SW 1271 (cell line): ENCODE measurements around the gene LRP1B.

Source experiments
- DNase-seq, 2 experiments: peaks; one replicate each; lab custom pipeline; 2025; lab: John Stamatoyannopoulos, UW

The LRP1B gene

DNA sequence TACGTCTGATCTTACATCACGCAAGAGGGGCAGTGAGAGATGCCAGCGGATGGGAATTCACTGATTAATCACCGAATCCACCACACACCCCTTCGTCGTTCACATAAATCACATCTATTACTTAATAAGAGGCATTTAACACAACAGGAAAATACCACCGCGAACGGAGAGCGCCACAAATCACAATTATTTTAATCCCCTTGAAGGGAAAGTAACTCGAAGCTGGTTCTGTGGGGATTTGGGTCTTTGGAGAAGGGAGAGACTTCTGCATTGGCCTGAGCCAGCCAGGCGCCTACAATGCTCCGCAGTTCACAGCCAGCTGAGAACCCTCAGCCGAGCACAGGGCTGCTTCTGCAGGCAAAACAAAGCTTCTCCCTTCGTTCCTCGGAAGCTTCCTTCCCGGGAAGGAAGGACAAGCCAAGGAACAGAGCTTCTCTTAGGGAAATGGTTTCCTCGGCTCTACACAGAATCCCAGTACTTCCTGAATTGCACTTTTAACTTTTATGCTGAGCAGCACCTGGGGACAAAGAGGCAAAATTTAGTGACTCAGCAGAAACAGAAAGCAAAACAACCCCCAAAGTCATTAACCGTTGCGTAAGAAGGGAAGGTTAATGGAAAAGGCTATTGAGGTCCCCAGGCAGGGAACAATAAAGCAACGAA, at the start of gene LRP1B:
LRP1B (minus strand) TSS at position 7 of the 660 bp plus-strand sequence. CDS start 287 bp downstream, outside the sequence.
- DNase-seq = no peak

DNA sequence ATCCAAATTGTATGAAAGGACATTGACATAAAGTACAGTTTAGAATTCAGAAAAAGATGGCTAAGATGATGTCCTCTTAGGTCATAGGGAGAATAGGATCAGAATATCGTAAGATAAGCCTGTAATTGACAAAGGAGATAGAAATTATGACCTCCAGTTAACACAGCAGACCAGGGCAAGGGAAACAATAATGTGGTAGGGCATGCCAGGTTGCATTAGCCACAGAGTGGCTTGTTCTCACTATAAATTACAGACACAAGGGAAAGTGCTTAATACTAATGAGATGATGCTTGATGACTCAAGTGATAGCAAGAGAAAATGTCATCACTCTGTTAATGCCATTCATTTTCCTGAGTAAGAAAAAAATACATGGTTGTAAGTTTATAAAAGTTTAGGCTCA, 48.9 kb upstream of the LRP1B start:
- DNase-seq = no peak

DNA sequence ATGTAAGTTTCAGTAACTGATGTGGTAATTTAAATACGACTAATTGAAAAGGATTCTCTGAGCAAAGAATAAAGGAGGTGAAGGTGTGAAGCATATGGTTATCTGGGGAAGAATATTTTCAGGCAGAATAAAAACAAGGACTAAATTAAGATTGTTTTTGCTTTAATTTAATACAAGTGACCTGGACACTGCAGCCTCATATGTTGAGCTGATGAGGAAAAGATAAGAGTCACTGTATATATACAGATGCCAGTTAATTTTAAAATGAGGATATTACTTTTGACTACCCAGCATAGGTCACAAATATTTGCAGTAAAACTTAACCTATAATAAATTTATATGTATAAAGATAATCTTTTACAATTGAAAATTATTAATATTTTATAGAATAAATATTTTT, 47.8 kb upstream of the LRP1B start:
- no peak for DNase-seq

DNA sequence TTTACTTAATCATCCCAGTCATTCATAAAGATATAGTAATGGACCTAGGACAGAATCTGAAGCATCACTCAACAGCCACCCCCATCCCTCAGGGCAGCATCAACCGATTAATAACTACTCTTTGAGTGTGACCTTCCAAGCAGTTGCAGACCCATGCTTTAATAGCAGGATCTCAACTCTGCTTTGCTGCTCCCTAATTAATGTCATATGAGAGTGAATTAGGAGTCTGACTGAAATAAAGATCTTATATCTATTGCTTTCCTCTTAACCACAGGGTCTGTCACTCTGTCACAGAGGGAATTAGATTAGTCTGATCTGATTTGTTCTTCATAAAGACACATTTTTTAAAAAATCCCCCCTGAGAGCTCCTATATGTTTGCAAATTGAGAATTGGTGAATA, 46.1 kb upstream of the LRP1B start:
- DNase-seq = no peak

DNA sequence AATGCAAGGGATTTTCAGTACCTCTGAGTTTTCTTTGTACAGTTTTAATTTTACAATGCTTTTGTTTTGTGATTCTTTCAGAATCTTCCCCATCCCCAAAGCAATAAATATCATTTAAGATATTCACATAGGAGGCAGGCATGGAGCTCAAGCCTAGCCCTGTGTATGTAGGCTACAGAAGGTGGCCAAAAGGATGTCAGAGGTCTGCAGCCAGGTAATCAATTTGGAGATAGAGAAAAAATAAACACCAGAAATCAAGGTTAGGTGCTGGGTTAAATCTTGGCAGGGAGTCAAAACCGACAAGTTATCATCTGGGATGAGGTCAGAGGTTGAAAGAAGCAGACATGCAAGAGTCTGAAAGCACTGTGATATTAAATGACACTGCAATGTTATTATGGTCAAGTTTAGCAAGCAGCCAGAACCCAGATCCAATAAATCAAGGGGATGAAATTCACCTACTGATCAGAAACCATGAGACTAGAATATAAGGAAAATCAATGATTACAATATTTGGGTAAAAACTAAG, 45.1 kb upstream of the LRP1B start:
- no peak for DNase-seq

DNA sequence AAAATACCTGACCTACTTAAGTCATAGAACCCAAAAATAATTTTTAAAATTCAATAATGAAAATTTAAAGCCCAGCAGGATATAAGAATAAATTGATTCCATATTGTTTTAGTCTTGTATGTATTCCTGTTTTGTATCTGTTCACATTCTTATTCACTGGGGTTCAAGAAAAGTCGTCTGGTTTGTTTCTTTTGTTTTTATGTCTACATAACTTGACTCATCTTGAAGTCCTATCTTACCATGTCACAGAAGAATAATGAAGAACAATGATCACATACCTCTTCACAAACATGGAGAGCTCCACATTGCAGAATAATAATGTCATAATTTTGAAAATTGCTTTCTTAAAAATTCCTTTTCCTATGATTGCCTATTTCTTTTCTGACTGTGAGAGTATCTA, 43.4 kb upstream of the LRP1B start:
- DNase-seq = no peak

DNA sequence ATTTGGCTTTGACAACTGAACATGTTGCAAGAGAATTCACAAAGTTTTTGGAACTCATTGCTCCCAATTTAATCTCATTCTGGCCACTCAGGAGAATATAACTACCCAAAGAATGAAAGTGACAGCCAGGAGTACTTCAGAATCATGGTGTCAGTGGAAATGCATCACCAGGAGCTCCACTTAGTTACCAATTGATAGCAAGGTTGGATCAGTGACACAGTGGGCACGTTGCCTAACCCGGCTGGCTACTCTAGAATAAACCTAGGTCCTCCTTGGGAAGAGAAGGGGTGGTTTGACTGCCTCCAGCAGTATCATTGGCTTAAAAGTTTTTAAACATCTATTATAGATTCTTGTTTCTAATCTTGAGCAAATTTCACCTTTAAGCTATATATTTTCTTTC, 40.0 kb upstream of the LRP1B start:
- no peak for DNase-seq

DNA sequence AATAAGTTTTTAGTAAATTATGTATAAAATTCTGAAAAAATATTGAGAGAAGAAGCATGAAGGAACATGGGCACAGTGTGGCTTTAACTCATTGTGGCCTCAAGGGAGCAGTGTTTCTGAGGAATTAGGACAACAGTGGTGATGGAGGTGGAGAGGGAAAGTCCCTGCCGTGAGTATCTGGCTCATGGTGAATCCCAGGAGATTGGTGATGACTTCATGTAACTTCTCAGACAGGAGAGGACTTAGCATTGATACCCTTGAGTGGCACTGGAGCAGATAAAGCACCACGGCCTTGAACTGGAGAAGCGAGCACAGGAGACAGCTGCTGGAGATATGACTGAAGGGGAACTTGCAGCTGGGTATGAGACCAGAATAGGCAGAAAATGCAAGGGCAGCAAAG, 35.0 kb upstream of the LRP1B start:
- DNase-seq = peak; percentile 18 to 64

DNA sequence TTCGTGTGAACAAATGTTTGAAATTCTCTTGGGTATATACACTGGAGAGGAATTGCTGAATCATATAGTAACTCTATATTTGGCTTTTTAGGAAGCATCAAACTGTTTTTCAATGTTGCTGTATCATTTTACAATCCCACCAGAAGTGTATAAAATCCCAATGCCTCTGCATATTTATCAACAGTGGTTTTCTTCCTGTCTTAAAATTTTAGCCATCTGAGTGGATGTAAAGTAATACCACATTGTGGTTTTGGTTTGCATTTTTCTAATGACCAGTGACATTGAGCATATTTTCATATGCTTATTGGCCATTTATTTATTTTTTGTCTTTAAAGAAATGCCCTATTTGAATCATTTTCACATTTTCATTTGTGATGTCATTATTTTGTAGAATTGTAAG, 22.8 kb upstream of the LRP1B start:
- no peak for DNase-seq

DNA sequence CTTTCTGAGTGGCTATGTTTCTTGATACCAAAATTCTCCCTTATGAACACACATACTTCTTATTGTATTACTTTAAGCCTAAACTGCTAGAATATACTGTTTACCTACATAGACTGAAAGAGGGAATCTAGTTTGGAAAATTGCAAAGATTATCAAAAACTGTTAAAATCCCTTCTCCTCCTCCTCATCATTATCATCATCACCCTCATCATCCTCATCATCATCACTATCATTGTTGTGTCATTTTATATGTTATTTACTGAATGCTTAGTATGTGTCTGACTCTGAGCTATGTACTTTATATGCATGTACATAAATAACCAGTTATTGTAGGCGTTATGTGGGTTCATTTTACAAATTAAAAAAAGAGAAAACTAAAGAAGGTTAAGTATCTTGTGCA, 19.6 kb upstream of the LRP1B start:
- DNase-seq = no peak

DNA sequence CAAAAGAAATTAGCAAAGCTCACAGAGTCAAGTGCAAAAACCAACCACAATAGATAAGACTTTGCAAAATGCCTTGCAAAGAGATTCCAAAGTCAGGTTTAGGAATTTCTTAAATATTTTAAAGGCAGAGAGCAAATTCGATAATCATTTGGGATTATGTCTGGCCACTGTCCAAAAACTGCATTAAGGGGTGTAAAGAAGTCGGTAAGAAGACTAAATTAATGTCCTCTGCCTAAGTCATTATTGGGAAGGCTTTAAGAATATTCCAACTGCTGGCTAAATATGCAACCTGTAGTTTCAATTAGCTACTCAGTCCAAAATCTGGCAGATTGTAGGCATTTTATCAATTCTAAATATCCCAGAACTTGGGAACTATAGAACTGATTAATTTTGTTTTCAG, 13.7 kb upstream of the LRP1B start:
- DNase-seq = no peak

DNA sequence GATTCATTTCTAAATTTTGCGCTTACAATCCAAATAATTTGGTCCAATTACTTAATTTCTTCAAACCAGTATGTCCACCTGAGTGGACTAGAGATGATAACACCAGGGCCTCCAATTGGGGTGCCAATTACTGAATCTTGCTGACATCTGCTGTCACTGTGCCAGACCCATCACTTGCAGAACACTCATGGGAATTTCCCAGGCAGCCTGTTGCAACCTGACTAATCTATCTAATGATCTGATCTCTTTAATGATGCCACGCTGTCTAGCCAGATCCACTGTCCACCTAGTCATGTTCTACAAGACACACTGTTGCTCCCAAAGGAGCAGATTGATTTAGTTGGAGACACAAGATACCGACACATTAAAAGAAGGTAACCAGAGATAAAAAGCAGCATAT, 11.8 kb upstream of the LRP1B start:
- no peak for DNase-seq

DNA sequence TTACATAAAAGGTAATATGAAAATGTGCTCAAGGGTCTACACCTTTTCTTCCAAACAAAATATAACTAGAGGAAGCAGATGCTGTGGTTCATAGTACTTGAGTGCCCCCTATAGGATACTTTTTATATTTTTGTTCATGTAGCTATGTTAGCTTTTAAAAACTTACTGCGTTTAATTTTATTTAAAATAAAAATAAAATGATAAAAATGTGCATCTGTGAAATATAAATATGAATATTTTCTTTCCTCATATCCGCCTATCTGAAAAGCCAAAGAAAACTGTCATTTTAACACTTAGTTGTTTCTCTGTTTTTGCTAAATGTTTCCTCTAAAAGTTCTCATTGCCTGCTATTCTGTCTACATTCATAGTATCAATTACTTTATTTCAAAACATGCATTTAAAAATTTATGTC, 9.6 kb upstream of the LRP1B start:
- peak in 1 of 2 experiments; percentile 49 for DNase-seq

DNA sequence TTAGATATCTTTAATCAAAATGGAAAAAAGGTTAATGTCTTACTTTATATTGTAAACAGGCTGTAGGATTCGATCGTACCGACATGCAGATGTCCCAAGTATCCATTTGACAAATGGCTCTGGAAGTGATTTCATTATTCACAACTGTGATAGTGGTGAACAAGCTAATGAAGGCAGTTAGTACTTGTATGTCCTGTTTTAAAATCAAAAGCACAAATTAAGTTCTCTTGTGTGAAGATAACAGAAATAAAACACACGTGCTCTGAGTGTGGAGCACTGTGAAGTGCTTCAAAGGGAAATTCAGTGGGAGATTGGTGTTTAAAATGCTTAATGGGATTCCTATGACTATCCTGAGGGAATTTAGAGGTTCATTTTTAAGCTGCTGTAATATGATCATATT, 8.6 kb upstream of the LRP1B start:
- DNase-seq = no peak

DNA sequence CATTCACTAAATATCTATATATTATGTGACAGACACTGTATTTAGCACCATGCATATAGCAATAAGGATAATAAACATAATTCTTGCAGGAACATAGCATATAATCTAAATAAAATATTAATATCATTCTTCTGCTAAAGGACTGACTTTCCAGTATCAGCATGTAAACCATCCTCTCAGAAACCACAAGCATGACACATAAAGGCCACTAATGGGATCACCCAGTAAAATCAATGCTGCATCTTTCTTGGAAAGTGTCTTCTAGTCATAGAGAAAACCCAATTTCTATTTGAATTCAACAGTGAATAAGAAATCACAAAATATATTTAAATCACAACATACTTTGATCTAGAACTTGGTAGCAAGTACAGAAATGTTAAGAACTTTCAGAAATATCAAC, 5.8 kb upstream of the LRP1B start:
- DNase-seq = no peak

DNA sequence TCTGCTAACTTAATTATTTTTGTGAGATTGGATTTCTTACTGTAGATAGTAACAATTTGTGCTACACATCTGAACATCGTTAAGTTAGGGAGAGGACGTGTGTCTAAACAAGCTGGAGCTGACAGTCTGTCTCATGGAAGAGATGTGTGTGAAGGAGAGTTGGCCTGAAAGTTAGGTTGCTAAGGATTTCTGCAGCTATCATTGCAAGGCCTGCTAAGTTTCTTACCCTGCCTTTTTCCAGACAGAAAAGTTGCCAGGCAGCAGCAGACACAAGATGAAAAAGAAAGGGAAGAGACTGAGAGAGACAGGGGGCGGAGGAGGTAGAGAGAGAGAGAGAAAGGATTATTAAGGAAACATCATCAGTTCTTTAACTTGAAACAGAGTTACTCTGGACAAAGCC, 4.1 kb upstream of the LRP1B start:
- no peak for DNase-seq

DNA sequence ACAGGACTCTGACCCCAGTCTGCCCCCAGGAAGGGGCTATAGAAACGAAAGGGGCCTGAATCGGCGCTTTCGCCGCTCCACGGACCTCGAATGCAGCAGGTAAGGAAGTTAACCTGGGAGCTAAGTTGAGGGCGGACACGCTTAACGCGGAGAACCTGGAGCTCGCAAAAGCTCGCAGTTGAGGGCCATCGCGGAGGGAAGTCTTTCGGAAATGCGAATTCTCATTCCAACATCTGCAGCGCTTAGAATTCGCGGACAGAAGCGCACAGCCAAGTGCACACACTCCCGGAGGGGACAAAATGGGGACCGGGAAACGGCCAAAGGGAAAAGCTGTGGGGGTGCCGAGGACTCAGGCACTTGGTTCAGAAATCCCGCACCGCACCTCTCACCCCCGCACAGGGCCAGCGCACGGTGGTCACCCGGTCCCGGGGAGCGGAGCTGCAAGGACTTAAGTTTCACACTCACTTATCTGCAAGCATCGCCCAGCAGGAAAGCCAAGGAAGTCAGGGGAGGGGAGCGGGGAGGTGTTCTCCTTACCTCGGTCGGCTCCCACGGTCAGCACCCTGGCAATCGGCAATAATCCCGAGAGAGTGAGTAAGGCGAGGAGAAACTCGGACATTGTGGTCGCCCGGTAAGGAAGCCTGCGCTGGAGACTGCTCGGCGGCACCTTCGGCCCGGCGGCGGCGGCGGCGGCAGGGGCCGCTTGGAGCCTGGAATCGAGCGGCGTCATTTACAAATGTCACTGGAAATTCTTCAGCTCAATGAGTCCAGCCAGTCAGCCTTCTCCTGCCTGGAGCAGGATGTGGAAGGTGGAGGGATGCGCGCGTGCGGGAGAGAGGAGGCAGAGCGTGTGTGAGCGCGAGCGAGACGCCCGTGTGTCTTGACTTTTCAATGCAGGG, 456 bp downstream of the LRP1B start:
- peak in 1 of 2 experiments; percentile 5 for DNase-seq

DNA sequence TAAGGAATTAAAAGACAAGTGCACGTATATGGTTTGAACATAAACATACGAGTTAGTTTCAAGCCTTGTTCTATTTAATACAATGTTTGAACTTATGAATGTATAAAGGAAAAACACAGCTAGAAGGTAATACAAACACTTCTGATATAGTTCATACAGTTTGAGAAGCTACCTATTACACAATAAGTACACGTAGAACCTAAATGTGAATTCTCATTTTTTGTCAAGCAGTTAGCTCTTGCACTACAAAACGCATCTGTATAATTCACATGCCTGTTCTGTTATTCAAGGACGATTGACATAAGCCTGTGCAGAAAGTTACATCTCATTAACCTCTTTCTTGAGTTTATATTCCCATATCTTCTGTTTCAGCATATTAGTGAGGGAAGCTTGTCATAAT, 2.7 kb downstream of the LRP1B start:
- no peak for DNase-seq

DNA sequence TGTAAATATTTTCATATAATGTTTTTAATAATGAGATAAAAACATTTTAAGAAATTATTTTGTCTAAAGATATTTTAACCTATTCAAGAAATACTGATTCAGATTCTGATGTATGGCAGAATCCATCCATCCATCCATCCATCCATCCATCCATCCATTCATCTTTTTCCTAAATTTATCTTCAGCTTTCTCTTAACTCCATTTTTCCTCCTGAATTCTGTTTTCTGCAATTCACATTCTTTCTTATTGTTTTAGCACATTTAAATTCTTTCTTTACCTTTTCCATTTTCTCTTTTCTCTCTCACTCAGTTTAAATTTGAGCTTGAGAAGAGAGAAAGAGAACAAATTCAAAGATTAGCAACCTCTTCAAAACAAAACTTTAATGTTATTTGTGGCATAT, 3.6 kb downstream of the LRP1B start:
- no peak for DNase-seq

DNA sequence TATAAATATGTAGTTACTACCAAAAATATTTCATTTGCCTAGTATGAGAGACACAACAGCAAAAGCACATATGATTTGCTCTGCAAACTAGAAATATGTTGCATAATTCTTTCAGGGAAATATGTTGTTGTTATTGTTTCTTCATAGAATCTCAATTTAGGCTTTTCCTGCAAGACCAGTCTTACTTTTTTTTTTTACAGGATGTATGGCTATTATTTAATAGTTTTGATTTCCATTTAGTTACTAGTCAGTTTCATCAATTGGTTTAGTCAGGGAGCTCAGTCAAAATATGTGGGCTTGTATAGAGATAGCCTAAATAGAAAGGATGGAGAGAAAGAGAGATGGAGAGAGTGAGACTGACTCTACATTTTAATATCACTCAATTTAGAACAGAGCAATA, 6.1 kb downstream of the LRP1B start:
- DNase-seq = no peak

DNA sequence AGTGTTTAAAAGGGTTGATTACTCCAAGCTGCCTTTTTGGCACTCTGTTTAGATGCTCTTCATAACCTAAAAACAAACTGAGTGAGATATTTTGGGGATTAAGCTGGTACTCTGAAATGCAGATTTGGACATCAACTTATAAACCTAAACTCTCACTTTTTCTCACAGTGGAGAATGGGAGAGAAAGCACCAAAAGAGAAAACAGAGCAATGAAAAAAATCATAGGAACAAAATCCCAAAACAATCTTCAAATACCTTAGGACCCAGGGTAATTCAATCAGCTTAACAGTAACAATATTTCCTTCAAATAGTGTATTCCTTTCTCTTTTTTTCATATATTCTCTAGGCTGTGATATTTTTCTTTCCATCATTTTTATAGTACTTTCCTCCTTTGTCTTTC, 11.5 kb downstream of the LRP1B start:
- DNase-seq = no peak

DNA sequence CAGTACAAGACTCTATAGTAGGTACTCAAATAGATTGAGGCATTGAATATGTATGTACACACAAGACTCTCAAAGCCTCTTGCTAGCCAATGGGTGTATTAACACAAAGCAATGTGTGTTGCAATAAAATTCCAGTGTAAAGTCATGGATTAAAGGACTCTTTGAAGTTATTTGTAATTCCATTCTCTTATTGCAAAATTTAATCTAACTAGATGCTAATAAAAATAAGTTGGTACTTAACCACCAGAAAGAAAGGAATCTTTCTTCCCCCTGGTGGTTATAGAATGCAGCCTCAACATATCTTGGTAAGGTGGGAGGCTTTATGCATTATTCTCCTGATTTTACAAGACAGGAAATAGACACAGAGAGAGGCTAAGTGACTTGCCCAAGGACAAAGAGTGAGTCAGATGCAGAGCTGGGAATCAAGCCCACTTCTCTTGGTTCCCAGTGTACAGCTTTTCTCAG, 18.0 kb downstream of the LRP1B start:
- DNase-seq = peak; percentile 28 to 80

DNA sequence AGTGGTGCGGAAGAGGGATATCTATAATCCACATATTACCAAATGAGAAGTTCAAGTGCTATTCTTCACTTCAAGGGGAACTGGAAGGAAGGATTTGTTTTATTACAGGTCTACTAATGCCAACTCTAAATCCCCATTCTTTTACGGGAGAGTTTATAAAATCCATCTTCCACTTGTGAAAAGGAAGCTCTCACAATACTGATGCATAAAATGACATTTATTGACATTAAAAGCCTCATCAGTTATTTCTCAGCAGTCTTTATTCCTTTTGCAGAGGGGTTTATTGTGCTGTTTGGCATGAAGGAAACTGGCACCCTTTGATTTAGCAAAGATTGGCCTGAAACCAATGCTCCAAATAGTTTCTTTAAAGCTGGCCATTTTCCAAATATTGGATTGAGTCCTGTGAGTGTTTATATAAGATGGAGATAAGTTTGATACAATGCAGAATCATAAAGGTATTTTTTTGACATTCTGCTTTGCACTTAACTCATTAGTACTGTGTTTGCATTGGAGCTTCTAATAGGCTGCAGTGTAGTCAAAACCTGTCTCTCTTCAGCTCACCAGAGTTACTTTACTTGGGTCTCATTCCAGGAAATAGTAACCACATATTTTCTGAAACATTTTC, 26.6 kb downstream of the LRP1B start:
- no peak for DNase-seq
